ENCODE results near the gene FOXD1.
"Not testable (repeated sequence)": the region's sequence is repeated elsewhere in the genome, so short reads cannot be mapped to it uniquely, and the experiment has no call there.

The FOXD1 gene

GRCh38 chr5:73490088-73490487, 41.5 kb upstream of the FOXD1 start:
- TF ChIP-seq, protein P1, sequence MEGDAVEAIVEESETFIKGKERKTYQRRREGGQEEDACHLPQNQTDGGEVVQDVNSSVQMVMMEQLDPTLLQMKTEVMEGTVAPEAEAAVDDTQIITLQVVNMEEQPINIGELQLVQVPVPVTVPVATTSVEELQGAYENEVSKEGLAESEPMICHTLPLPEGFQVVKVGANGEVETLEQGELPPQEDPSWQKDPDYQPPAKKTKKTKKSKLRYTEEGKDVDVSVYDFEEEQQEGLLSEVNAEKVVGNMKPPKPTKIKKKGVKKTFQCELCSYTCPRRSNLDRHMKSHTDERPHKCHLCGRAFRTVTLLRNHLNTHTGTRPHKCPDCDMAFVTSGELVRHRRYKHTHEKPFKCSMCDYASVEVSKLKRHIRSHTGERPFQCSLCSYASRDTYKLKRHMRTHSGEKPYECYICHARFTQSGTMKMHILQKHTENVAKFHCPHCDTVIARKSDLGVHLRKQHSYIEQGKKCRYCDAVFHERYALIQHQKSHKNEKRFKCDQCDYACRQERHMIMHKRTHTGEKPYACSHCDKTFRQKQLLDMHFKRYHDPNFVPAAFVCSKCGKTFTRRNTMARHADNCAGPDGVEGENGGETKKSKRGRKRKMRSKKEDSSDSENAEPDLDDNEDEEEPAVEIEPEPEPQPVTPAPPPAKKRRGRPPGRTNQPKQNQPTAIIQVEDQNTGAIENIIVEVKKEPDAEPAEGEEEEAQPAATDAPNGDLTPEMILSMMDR (IDR thresholded peaks at IDR 0.05; ENCODE audit: low read depth, low read length), result no peak
- H3K4me3 ChIP-seq (ENCODE audit: low read depth, low read length), result no peak overlapping the region

DNA sequence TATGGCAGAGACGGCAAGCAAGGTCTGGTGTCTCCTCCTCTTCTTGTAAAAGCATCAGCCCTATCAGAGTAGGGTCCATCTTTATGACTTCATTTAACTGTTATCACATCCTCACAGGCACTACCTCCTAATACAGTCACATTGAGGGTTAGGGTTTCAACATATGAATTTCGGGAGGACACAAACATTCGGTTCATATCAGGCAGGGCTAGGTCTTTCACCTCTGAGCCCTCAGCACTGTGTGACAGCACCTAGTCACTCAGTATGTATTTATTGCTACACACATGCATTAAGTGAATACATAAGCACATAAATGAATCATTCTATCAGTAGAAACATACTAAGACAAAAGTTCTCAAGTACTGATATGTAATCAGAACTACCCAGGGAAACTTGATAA, 40.2 kb upstream of the FOXD1 start:
- H3K4me3 ChIP-seq (ENCODE audit: low read depth, low read length), result no peak overlapping the region
- TF ChIP-seq, protein P1 (IDR thresholded peaks at IDR 0.05; ENCODE audit: low read depth, low read length), result no peak

DNA sequence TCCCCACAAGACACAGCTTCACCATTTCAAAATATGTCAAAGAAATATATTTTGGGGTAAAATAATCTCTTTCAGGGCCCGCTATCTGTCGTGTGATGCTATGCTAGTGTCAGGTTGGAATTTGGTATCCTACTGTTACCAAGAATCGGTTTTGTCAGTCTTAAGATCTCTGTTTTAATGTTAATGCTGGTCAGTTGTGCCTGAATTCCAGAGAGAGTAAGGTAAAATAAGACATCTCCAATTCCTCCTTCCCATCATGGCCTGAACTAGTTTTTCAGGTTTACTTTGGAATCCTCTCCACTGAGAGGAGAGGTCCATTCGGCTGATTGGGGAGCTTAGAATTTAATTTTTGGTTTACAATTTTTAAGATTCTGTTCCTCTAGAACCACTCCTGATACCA, 39.2 kb upstream of the FOXD1 start:
- TF ChIP-seq, protein P1 (IDR thresholded peaks at IDR 0.05; ENCODE audit: low read depth, low read length), result no peak
- H3K4me3 ChIP-seq (ENCODE audit: low read depth, low read length), result no peak overlapping the region

- H3K4me3 ChIP-seq (ENCODE audit: low read depth, low read length), result not testable (repeated sequence)
Measured at GRCh38 chr5:73487257-73487656, 38.7 kb upstream of the FOXD1 start.

DNA sequence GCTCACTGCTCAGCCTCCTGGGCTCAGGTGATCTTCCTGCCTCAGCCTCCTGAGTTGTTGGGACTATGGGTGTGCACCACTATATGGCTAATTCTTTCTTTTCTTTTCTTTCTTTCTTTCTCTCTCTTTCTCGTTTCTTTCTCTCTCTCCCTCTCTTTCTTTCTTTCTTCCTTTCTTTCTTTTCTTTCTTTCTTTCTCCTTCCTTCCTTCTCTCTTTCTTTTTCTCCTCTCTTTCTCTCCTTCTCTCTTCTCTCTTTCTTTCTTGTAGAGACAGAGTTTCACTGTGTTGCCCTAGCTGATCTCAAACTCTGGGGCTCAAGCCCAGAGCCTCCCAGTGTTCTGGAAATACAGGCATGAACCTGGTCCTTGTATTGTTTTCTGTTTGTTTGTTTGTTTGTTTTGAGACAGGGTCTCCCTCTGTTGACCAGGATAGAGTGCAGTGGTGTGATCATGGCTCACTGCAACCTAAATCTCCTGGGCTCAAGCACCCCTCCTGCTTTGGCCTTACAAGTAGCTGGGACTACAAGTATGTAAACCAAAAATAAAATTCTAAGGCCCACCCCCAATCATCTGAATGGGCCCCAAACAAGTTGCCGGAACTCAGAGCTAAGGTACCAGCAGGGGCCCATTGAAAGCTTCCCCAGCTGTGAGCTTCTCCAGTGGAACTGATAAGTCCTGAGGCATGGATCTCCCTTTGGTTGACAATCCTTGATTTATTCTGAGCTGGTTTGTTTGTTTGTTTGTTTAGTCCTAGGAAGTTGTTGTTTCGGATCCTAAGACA, 37.7 kb upstream of the FOXD1 start:
- H3K4me3 ChIP-seq (ENCODE audit: low read depth, low read length), result no peak overlapping the region
- TF ChIP-seq, protein P1 (IDR thresholded peaks at IDR 0.05; ENCODE audit: low read depth, low read length), result no peak

DNA sequence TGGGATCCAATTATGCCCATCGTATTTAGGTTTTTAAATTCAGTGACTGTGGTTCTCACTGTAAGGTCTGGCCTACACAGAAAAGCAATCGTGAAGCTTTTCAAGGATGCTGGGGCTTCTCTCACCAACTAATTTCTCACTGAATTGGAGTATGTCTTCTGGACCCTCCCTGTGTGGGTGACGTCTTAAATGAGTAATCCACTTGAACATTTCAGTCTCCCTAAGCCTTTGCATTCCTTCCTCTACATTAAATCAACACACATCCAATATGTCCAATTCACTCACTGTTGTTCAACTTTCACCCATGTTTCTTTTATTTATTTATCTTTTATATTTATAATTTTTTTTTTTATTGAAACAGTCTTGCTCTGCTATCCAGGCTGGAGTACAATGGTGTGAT, 37.1 kb upstream of the FOXD1 start:
- H3K4me3 ChIP-seq (ENCODE audit: low read depth, low read length), result no peak overlapping the region
- TF ChIP-seq, protein P1 (IDR thresholded peaks at IDR 0.05; ENCODE audit: low read depth, low read length), result no peak

DNA sequence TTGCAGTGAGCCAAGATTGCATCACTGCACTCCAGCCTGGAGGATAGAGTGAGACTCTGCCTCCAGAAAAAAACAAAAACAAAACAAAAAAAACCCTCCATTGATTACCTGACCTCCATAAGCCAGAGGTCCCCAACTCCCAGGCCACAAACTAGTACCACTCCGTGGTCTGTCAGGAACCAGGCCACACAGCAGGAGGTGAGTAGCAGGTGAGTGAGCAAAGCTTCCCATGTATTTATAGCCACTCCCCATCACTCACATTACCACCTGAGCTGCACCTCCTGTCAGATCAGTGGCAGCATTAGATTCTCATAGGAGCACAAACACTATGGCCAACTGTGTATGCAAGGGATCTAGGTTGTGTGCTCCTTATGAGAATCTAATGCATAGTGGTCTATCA, 35.9 kb upstream of the FOXD1 start:
- TF ChIP-seq, protein P1 (IDR thresholded peaks at IDR 0.05; ENCODE audit: low read depth, low read length), result no peak
- no peak overlapping the region for H3K4me3 ChIP-seq (ENCODE audit: low read depth, low read length)

GRCh38 chr5:73483676-73484075, 35.1 kb upstream of the FOXD1 start:
- no peak overlapping the region for H3K4me3 ChIP-seq (ENCODE audit: low read depth, low read length)
- TF ChIP-seq, protein P1 (IDR thresholded peaks at IDR 0.05; ENCODE audit: low read depth, low read length), result no peak

Measured in WI38 (cell line).